ENCODE data around the gene CFAP221. TPM values are rescaled to one million over a fixed set of nuclear protein-coding genes. Genes with fewer than 3 reads are reported as not detected.

CFAP221 gene
- total RNA-seq, 3 donors from 2014 or later, result 0.51 TPM; not detected in 2

DNA sequence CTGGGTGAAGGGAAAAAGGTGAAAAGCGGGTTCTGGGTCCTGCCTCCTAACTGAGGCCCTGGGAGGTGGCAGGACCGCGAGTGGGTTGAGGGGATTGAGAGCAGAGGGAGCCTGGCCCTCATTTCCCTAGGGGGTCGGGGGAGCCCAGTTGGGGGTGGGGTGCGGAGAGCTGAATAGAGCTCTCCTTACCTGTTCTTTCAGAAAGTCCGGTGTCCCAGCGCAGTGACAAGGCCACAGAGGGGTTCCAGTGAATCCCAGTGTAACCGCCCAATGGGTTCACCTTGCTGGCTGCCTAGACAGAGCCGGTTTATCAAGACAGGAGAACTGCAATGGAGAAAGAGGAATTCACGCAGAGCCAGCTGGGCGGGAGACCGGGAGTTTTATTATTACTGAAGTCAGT, 157.1 kb downstream of the CFAP221 start:
- no peaks in the 10 kb centered on the region for H3K9me3 ChIP-seq
- TF ChIP-seq, protein P1, sequence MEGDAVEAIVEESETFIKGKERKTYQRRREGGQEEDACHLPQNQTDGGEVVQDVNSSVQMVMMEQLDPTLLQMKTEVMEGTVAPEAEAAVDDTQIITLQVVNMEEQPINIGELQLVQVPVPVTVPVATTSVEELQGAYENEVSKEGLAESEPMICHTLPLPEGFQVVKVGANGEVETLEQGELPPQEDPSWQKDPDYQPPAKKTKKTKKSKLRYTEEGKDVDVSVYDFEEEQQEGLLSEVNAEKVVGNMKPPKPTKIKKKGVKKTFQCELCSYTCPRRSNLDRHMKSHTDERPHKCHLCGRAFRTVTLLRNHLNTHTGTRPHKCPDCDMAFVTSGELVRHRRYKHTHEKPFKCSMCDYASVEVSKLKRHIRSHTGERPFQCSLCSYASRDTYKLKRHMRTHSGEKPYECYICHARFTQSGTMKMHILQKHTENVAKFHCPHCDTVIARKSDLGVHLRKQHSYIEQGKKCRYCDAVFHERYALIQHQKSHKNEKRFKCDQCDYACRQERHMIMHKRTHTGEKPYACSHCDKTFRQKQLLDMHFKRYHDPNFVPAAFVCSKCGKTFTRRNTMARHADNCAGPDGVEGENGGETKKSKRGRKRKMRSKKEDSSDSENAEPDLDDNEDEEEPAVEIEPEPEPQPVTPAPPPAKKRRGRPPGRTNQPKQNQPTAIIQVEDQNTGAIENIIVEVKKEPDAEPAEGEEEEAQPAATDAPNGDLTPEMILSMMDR (IDR thresholded peaks at IDR 0.05), result no peak
- no peaks in the 10 kb centered on the region for H3K4me1 ChIP-seq (ENCODE audit: low read depth)
- no peaks in the 10 kb centered on the region for H3K36me3 ChIP-seq (ENCODE audit: low read depth)
- no peak for ATAC-seq
- H3K4me3 ChIP-seq, result no peak overlapping the region
- no peak for DNase-seq
- intact Hi-C loops (cut with DNase I, micrococcal nuclease), result loop anchor here in 1 of 2 donors (10.0 kb wide), 1 partner anchor 123 kb away; no protein-coding TSS in a partner anchor

- intact Hi-C loops (cut with DNase I, micrococcal nuclease), result loop anchor here in 1 of 2 donors (10.0 kb wide), 1 partner anchor 122 kb away; no protein-coding TSS in a partner anchor
- no peak for ATAC-seq
Measured at GRCh38 chr2:119702203-119702917, 158.1 kb downstream of the CFAP221 start.

GRCh38 chr2:119702918-119703401, 158.7 kb downstream of the CFAP221 start:
- no peaks in the 10 kb centered on the region for H3K4me1 ChIP-seq (ENCODE audit: low read depth)
- intact Hi-C loops (cut with DNase I, micrococcal nuclease), result loop anchor here in 1 of 2 donors (10.0 kb wide), 1 partner anchor 122 kb away; no protein-coding TSS in a partner anchor
- no peak overlapping the region for H3K4me3 ChIP-seq
- no peaks in the 10 kb centered on the region for H3K9me3 ChIP-seq
- DNase-seq (peak; percentile 59 to 78 (median 69)), ATAC-seq (peak; percentile 98)
- TF ChIP-seq, protein P1 (IDR thresholded peaks at IDR 0.05), result peak; percentile 95
- H3K36me3 ChIP-seq (ENCODE audit: low read depth), result no peaks in the 10 kb centered on the region

More at GRCh38 chr2:119702203-119702917, 158.1 kb downstream of the CFAP221 start:
- Histone ChIP-seq H3K36me3 (ENCODE audit: low read depth) (no peaks in the 10 kb centered on the region), H3K4me3 (no peak overlapping the region), H3K9me3 (no peaks in the 10 kb centered on the region), H3K4me1 (ENCODE audit: low read depth) (no peaks in the 10 kb centered on the region)
- TF ChIP-seq, protein P1 (IDR thresholded peaks at IDR 0.05), result no peak
- no peak for DNase-seq

GRCh38 chr2:119703526-119703925, 159.3 kb downstream of the CFAP221 start:
- intact Hi-C loops (cut with DNase I, micrococcal nuclease), result loop anchor here in 1 of 2 donors (10.0 kb wide), 1 partner anchor 121 kb away; no protein-coding TSS in a partner anchor
- TF ChIP-seq, protein P1 (IDR thresholded peaks at IDR 0.05), result no peak
- Histone ChIP-seq H3K4me1 (ENCODE audit: low read depth) (no peaks in the 10 kb centered on the region), H3K4me3 (no peak overlapping the region), H3K9me3 (no peaks in the 10 kb centered on the region), H3K36me3 (ENCODE audit: low read depth) (no peaks in the 10 kb centered on the region)
- DNase-seq (no peak), ATAC-seq (no peak)

- H3K4me1 ChIP-seq (ENCODE audit: low read depth), result no peaks in the 10 kb centered on the region
- TF ChIP-seq, protein P1 (IDR thresholded peaks at IDR 0.05), result no peak
- H3K36me3 ChIP-seq (ENCODE audit: low read depth), result no peaks in the 10 kb centered on the region
- DNase-seq (no peak), ATAC-seq (no peak)
- intact Hi-C loops (cut with DNase I, micrococcal nuclease), result loop anchor here in 1 of 2 donors (10.0 kb wide), 1 partner anchor 120 kb away; no protein-coding TSS in a partner anchor
- H3K4me3 ChIP-seq, result no peak overlapping the region
- no peaks in the 10 kb centered on the region for H3K9me3 ChIP-seq
Measured at GRCh38 chr2:119704670-119705120, 160.4 kb downstream of the CFAP221 start.
